CD4-positive, alpha-beta T cell (primary cell): ENCODE measurements around the gene NTNG2. TPM values are rescaled to one million over a fixed set of nuclear protein-coding genes. Genes with fewer than 3 reads are reported as not detected.

Experiments used
- ATAC-seq: fragments of 200-7000 bp; cut with Tn5 transposase; one replicate; pipeline ENCODE4 v1.10.0; 2022; ENCODE audit warnings: mild to moderate bottlenecking; ENCODE audit not compliant: poor library complexity
- CTCF ChIA-PET: fragments of 350-600 bp; sonication (Branson Sonifier 250); formaldehyde crosslinking; loops from one replicate; lab custom pipeline; 2021; ENCODE audit warnings: antibody characterized with exemption, inconsistent platforms; lab: Charles Lee
- POLR2A ChIA-PET: fragments of 350-600 bp; sonication (Branson Sonifier 250); formaldehyde crosslinking; loops from one replicate; lab custom pipeline; 2021; ENCODE audit warnings: antibody characterized with exemption, inconsistent platforms; lab: Charles Lee
- DNase-seq, 14 experiments: peaks; one replicate each; pipeline ENCODE4 v3.0.0-alpha.2; 2013 to 2020; ENCODE audit warnings: mixed read lengths in 2 of 14
- H3K27ac ChIP-seq, 2 donors: one replicate each; pipeline versions ENCODE4 v1.5.1 to v1.7.0; 2013; ENCODE audit warnings: low read length in 2 of 2, low read depth in 1 of 2, mild to moderate bottlenecking in 1 of 2
- H3K27me3 ChIP-seq, 2 experiments: 1 replicate in 1 of 2; 2 replicates in 1 of 2; pipeline versions ENCODE4 v1.6.1 to v1.7.0; 2013; ENCODE audit warnings: low read length in 2 of 2, control low read depth in 1 of 2, mild to moderate bottlenecking in 1 of 2, moderate library complexity in 1 of 2; ENCODE audit not compliant: insufficient read depth in 2 of 2, control insufficient read depth in 1 of 2
- H3K36me3 ChIP-seq: one replicate; pipeline ENCODE4 v1.6.1; 2013; ENCODE audit warnings: low read length, control low read depth; ENCODE audit not compliant: insufficient read depth
- H3K4me1 ChIP-seq: one replicate; pipeline ENCODE4 v1.6.1; 2013; ENCODE audit warnings: low read length, control low read depth; ENCODE audit not compliant: insufficient read depth
- H3K4me3 ChIP-seq: one replicate; pipeline ENCODE4 v1.5.1; 2013; ENCODE audit warnings: mild to moderate bottlenecking, low read length, moderate library complexity
- H3K9me3 ChIP-seq, 2 experiments: 1 replicate in 1 of 2; 2 replicates in 1 of 2; pipeline versions ENCODE4 v1.6.1 to v1.7.0; 2013; ENCODE audit warnings: low read length in 2 of 2, mild to moderate bottlenecking in 2 of 2, control low read depth in 1 of 2, moderate library complexity in 1 of 2; ENCODE audit not compliant: control insufficient read depth in 1 of 2, insufficient read depth in 1 of 2
- H3K27ac Mint-ChIP-seq: one replicate; pipeline ENCODE4 v1.8.0; 2020; ENCODE audit warnings: mixed read lengths
- H3K27me3 Mint-ChIP-seq: one replicate; pipeline ENCODE4 v1.8.0; 2021; ENCODE audit warnings: mixed read lengths
- H3K36me3 Mint-ChIP-seq: one replicate; pipeline ENCODE4 v1.8.0; 2021; ENCODE audit warnings: low read depth, mixed read lengths
- H3K4me1 Mint-ChIP-seq: one replicate; pipeline ENCODE4 v1.8.0; 2021; ENCODE audit warnings: low read depth, mixed read lengths
- H3K4me3 Mint-ChIP-seq: one replicate; pipeline ENCODE4 v1.8.0; 2020; ENCODE audit warnings: mild to moderate bottlenecking, mixed read lengths
- H3K9me3 Mint-ChIP-seq: one replicate; pipeline ENCODE4 v1.8.0; 2020; ENCODE audit warnings: mixed read lengths
- intact Hi-C, 2 experiments: fragments of 100-400 bp; cut with DNase I in 1 of 2; cut with micrococcal nuclease in 1 of 2; formaldehyde crosslinking; loops; one replicate each; pipeline versions ENCODE4 v1.15.1 to v1.9.0; 2023 to 2025; cut with DNase I, micrococcal nuclease
- total RNA-seq, 174 experiments: library from RNA in 2 of 174; stranded (reverse) in 2 of 174; gene quantifications; one replicate each; pipeline ENCODE4 v1.2.3 and lab custom pipeline; 2021 to 2026
- TF ChIP-seq, protein P1 (sequence below): fragments of 200-600 bp; IDR thresholded peaks from one replicate; pipeline ENCODE4 v1.8.0; 2022; ENCODE audit warnings: antibody characterized with exemption, mild to moderate bottlenecking

NTNG2 gene
- total RNA-seq, 2 experiments from 2014 or later = 2.2 to 2.6 TPM

- no peak for ATAC-seq
- no peak overlapping the region for H3K4me3 Mint-ChIP-seq
Observed at GRCh38 chr9:132141948-132142594, 19.8 kb upstream of the NTNG2 start.

DNA sequence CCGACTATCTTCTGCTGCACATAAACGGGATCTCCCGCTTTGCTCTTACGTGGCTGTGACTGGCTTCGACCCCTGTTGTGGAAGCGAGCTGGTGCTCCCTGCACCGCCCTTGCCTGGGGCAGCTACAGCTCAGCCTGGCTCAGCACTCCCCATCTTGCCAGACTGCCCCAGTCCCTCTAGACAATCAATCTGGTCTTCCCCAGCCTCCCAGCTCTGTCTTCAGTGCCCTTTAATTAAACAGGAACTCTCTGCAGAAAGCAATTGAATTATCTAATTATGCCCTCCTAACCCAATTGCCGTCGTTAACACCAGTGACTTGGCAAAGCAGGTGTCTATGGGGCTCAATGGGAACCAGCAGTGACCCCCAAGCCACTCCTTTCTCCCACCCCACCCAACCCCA lies 18.9 kb upstream of the NTNG2 start:
- H3K36me3 Mint-ChIP-seq = no peaks in the 10 kb centered on the region
- ChIA-PET CTCF (no interaction called here), POLR2A (no interaction called here)
- TF ChIP-seq, protein P1, sequence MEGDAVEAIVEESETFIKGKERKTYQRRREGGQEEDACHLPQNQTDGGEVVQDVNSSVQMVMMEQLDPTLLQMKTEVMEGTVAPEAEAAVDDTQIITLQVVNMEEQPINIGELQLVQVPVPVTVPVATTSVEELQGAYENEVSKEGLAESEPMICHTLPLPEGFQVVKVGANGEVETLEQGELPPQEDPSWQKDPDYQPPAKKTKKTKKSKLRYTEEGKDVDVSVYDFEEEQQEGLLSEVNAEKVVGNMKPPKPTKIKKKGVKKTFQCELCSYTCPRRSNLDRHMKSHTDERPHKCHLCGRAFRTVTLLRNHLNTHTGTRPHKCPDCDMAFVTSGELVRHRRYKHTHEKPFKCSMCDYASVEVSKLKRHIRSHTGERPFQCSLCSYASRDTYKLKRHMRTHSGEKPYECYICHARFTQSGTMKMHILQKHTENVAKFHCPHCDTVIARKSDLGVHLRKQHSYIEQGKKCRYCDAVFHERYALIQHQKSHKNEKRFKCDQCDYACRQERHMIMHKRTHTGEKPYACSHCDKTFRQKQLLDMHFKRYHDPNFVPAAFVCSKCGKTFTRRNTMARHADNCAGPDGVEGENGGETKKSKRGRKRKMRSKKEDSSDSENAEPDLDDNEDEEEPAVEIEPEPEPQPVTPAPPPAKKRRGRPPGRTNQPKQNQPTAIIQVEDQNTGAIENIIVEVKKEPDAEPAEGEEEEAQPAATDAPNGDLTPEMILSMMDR = no peak
- no peak overlapping the region for H3K4me3 Mint-ChIP-seq
- intact Hi-C loops = no loop called here
- Histone ChIP-seq H3K27ac (no peak overlapping the region), H3K9me3 (peaks cover 0 to 7% of the 10 kb centered on the region in 2 experiments), H3K27me3 (peaks cover 27 to 39% of the 10 kb centered on the region in 2 experiments), H3K4me3 (no peak overlapping the region), H3K4me1 (peaks cover 9% of the 10 kb centered on the region), H3K36me3 (no peaks in the 10 kb centered on the region)
- H3K4me1 Mint-ChIP-seq = peaks cover 12% of the 10 kb centered on the region
- peaks cover 78% of the 10 kb centered on the region for H3K27me3 Mint-ChIP-seq
- no peak overlapping the region for H3K27ac Mint-ChIP-seq
- H3K9me3 Mint-ChIP-seq = no peaks in the 10 kb centered on the region
- DNase-seq = no peak
- no peak for ATAC-seq

More at GRCh38 chr9:132141948-132142594, 19.8 kb upstream of the NTNG2 start:
- TF ChIP-seq, protein P1 = no peak
- H3K4me3 ChIP-seq = no peak overlapping the region
- Mint-ChIP-seq H3K27me3 (peaks cover 81% of the 10 kb centered on the region), H3K9me3 (no peaks in the 10 kb centered on the region), H3K27ac (no peak overlapping the region), H3K36me3 (no peaks in the 10 kb centered on the region), H3K4me1 (peaks cover 12% of the 10 kb centered on the region)
- peaks cover 9% of the 10 kb centered on the region for H3K4me1 ChIP-seq
- no peak for DNase-seq
- ChIA-PET CTCF (no interaction called here), POLR2A (no interaction called here)
- peaks cover 29 to 39% of the 10 kb centered on the region in 2 experiments for H3K27me3 ChIP-seq
- intact Hi-C loops = no loop called here
- H3K36me3 ChIP-seq = no peaks in the 10 kb centered on the region
- peaks cover 0 to 7% of the 10 kb centered on the region in 2 experiments for H3K9me3 ChIP-seq
- no peak overlapping the region for H3K27ac ChIP-seq

GRCh38 chr9:132143359-132143758 lies 18.5 kb upstream of the NTNG2 start:
- no peak overlapping the region for H3K4me3 ChIP-seq
- no peaks in the 10 kb centered on the region for H3K36me3 ChIP-seq
- POLR2A ChIA-PET = no interaction called here
- H3K9me3 Mint-ChIP-seq = no peaks in the 10 kb centered on the region
- H3K27me3 Mint-ChIP-seq = peaks cover 79% of the 10 kb centered on the region
- H3K4me1 Mint-ChIP-seq = peaks cover 12% of the 10 kb centered on the region
- intact Hi-C loops = no loop called here
- H3K27me3 ChIP-seq = peaks cover 27 to 41% of the 10 kb centered on the region in 2 experiments
- peaks cover 9% of the 10 kb centered on the region for H3K4me1 ChIP-seq
- peaks cover 0 to 10% of the 10 kb centered on the region in 2 experiments for H3K9me3 ChIP-seq
- TF ChIP-seq, protein P1 = no peak
- CTCF ChIA-PET = no interaction called here
- no peak overlapping the region for H3K27ac Mint-ChIP-seq
- no peaks in the 10 kb centered on the region for H3K36me3 Mint-ChIP-seq
- H3K27ac ChIP-seq = no peak overlapping the region
- ATAC-seq (no peak), DNase-seq (no peak)
- H3K4me3 Mint-ChIP-seq = no peak overlapping the region
